SK-N-SH treated with all-trans-retinoic acid at 6 μM for 48 hours (cell line): ENCODE measurements around the gene IDH3G.

Source experiments
- ATAC-seq: fragments of 200-7000 bp; cut with Tn5 transposase; 3 replicates; pipeline ENCODE4 v1.9.1; 2020; ENCODE audit warnings: mild to moderate bottlenecking, moderate library complexity
- ARNTL ChIP-seq: fragments of 450-650 bp; formaldehyde crosslinking; IDR thresholded peaks from 2 replicates; pipeline ENCODE4 v1.5.0; 2020; ENCODE audit warnings: low read depth, mild to moderate bottlenecking, moderate library complexity, borderline replicate concordance
- BACH2 ChIP-seq: fragments of 250-450 bp; sonication (Bioruptor Pico); IDR thresholded peaks from 2 replicates; pipeline ENCODE4 v1.9.0; 2021; ENCODE audit warnings: mild to moderate bottlenecking, borderline replicate concordance
- CSDC2 ChIP-seq: fragments of 250-450 bp; sonication (Bioruptor Pico); IDR thresholded peaks from 2 replicates; pipeline ENCODE4 v1.5.0; 2020; ENCODE audit warnings: mild to moderate bottlenecking, moderate library complexity
- GLIS3 ChIP-seq: fragments of 250-450 bp; sonication (Bioruptor Pico); IDR thresholded peaks from 2 replicates; pipeline ENCODE4 v1.5.0; 2020; ENCODE audit warnings: mild to moderate bottlenecking, moderate library complexity
- ISL1 ChIP-seq: fragments of 250-450 bp; sonication (Bioruptor Pico); IDR thresholded peaks from 2 replicates; pipeline ENCODE4 v2.1.2; 2022; ENCODE audit warnings: mild to moderate bottlenecking, moderate library complexity
- OSR1 ChIP-seq: fragments of 250-450 bp; sonication (Bioruptor Pico); IDR thresholded peaks from 2 replicates; pipeline ENCODE4 v1.8.0; 2022; ENCODE audit warnings: moderate library complexity, mild to moderate bottlenecking, inconsistent platforms
- PPARA ChIP-seq: fragments of 250-450 bp; sonication (Bioruptor Pico); IDR thresholded peaks from 2 replicates; pipeline ENCODE4 v1.5.0; 2020; ENCODE audit warnings: mild to moderate bottlenecking, borderline replicate concordance
- RARB ChIP-seq: fragments of 250-450 bp; sonication (Bioruptor Pico); IDR thresholded peaks from 2 replicates; pipeline ENCODE4 v1.8.0; 2021; ENCODE audit warnings: mild to moderate bottlenecking, moderate library complexity
- SNAI2 ChIP-seq: fragments of 250-450 bp; sonication (Bioruptor Pico); IDR thresholded peaks from 2 replicates; pipeline ENCODE4 v1.5.0; 2020; ENCODE audit warnings: mild to moderate bottlenecking, moderate library complexity
- TCF4 ChIP-seq: fragments of 250-450 bp; sonication (Bioruptor Pico); IDR thresholded peaks from 2 replicates; pipeline ENCODE4 v1.8.0; 2021; ENCODE audit warnings: mild to moderate bottlenecking, moderate library complexity, borderline replicate concordance
- TOX ChIP-seq: fragments of 250-450 bp; sonication (Bioruptor Pico); IDR thresholded peaks from 2 replicates; pipeline ENCODE4 v1.8.0; 2021; ENCODE audit warnings: mild to moderate bottlenecking, moderate library complexity, borderline replicate concordance
- ZC3H10 ChIP-seq: fragments of 250-450 bp; sonication (Bioruptor Pico); IDR thresholded peaks from 2 replicates; pipeline ENCODE4 v1.5.1; 2021; ENCODE audit warnings: mild to moderate bottlenecking, moderate library complexity
- ZFP3 ChIP-seq: fragments of 250-450 bp; sonication (Bioruptor Pico); IDR thresholded peaks from 2 replicates; pipeline ENCODE4 v1.5.0; 2020; ENCODE audit warnings: mild to moderate bottlenecking, moderate library complexity
- ZFP30 ChIP-seq: fragments of 450-650 bp; formaldehyde crosslinking; IDR thresholded peaks from 2 replicates; pipeline ENCODE4 v1.5.0; 2022; ENCODE audit warnings: mild to moderate bottlenecking, moderate library complexity
- ZNF565 ChIP-seq: fragments of 450-650 bp; formaldehyde crosslinking; conservative IDR thresholded peaks from 2 replicates; pipeline ENCODE4 v1.5.0; 2020; ENCODE audit warnings: low read depth, mild to moderate bottlenecking, moderate library complexity
- ZNF70 ChIP-seq: fragments of 450-650 bp; formaldehyde crosslinking; IDR thresholded peaks from 2 replicates; pipeline ENCODE4 v1.5.0; 2020; ENCODE audit warnings: mild to moderate bottlenecking, moderate library complexity
- ZNF8 ChIP-seq: fragments of 450-650 bp; formaldehyde crosslinking; IDR thresholded peaks from 2 replicates; pipeline ENCODE4 v1.5.0; 2020; ENCODE audit warnings: mild to moderate bottlenecking, moderate library complexity
- TF ChIP-seq, protein P1 (sequence below): fragments of 250-450 bp; sonication (Bioruptor Pico); IDR thresholded peaks from 2 replicates; pipeline ENCODE4 v1.5.1; 2020; ENCODE audit warnings: low read depth, mild to moderate bottlenecking, moderate library complexity
- TF ChIP-seq, protein P2 (sequence below): fragments of 250-450 bp; sonication (Bioruptor Pico); IDR thresholded peaks from 2 replicates; pipeline ENCODE4 v1.8.0; 2020; ENCODE audit warnings: mild to moderate bottlenecking, moderate library complexity, borderline replicate concordance
- TF ChIP-seq, protein P3 (sequence below): fragments of 250-450 bp; sonication (Bioruptor Pico); IDR thresholded peaks from 2 replicates; pipeline ENCODE4 v1.8.0; 2021; ENCODE audit warnings: low read depth, mild to moderate bottlenecking, moderate library complexity, borderline replicate concordance
- TF ChIP-seq, protein P4 (sequence below): fragments of 250-450 bp; sonication (Bioruptor Pico); IDR thresholded peaks from 2 replicates; pipeline ENCODE4 v1.5.1; 2021; ENCODE audit warnings: mild to moderate bottlenecking, moderate library complexity
- TF ChIP-seq, protein P5 (sequence below): fragments of 250-450 bp; sonication (Bioruptor Pico); IDR thresholded peaks from 2 replicates; pipeline ENCODE4 v1.5.0; 2020; ENCODE audit warnings: mild to moderate bottlenecking, moderate library complexity

The IDH3G gene

DNA sequence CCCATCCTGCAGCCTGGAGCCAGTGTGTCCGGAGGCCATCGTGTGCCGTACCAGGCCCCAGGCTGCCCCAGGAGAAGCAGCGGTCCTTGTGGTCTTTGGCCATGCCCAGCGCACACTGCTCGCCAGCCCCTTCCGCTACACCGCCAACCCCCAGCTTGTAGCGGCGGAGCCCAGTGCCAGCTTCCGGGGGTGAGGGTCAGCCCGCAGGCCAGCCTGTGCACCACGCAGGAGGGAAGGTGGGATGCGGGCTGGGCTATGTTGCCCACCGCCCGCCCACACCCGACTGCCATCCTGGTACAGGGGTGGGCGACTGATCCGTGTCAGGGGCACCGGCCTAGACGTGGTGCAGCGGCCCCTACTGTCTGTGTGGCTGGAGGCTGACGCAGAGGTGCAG, 21.0 kb downstream of the IDH3G start (continued):
- TF ChIP-seq ZNF565 (CRISPR knock-in tag) = no peak
- TF ChIP-seq RARB (CRISPR knock-in tag) = no peak
- TF ChIP-seq ZFP3 (CRISPR knock-in tag) = no peak
- TF ChIP-seq ZFP30 (CRISPR knock-in tag) = no peak
- no peak for TF ChIP-seq CSDC2 (CRISPR knock-in tag)
- no peak for TF ChIP-seq BACH2 (CRISPR knock-in tag)
- TF ChIP-seq SNAI2 (CRISPR knock-in tag) = no peak
- TF ChIP-seq PPARA (CRISPR knock-in tag) = no peak
- TF ChIP-seq ARNTL (CRISPR knock-in tag) = no peak
- TF ChIP-seq, all 23 proteins: peak for 0

DNA sequence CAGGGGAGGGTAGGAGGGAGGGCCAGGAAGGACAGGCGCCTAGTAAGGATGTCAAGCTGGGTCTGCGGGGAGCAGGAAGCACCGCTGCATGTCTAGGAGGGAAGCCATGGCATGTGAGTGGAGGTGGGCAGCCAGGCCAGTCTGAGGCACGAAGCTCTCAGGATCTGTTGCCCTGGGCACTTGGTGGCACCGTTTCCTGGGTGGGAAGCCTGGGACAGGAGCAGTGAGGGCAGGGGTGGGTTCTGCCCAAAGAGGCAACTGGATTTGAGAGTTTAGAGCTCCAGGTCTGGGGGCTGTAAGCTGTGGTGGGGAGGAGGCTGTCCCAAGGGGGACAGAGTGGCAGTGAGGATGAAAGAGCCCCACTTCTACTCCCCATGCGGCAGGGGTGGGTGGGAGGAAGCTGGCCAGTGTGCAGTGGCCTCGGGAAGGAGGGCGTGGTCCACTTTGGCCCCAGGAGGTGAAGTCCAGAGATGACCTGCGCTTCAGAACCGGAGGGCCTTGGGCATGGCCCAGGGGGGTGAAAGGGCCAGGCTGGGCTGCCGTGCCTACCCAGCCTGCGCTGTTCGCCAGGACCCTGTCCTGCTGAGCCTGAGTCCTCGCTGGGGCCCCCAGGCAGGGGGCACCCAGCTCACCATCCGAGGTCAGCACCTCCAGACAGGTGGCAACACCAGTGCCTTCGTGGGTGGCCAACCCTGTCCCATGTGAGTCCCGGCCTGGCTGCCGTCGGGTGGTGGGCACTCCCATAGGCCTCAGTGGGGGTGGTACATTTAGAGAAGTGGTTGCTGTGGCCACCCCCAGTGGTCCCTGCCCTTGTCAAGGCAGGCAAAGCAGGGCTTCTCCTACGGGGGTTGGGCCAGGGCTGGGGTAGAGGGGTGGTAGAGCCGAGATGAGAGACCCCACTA, 21.6 kb downstream of the IDH3G start:
- TF ChIP-seq ZNF565 (CRISPR knock-in tag) (no peak), ZFP3 (CRISPR knock-in tag) (no peak), GLIS3 (no peak), TCF4 (CRISPR knock-in tag) (no peak), ZNF70 (CRISPR knock-in tag) (no peak), PPARA (CRISPR knock-in tag) (no peak), ZC3H10 (no peak), CSDC2 (CRISPR knock-in tag) (no peak), SNAI2 (CRISPR knock-in tag) (no peak), RARB (CRISPR knock-in tag) (no peak), ISL1 (CRISPR knock-in tag) (no peak), OSR1 (CRISPR knock-in tag) (no peak), ZFP30 (CRISPR knock-in tag) (no peak), ARNTL (CRISPR knock-in tag) (no peak), ZNF8 (CRISPR knock-in tag) (no peak)
- TF ChIP-seq, protein P1, sequence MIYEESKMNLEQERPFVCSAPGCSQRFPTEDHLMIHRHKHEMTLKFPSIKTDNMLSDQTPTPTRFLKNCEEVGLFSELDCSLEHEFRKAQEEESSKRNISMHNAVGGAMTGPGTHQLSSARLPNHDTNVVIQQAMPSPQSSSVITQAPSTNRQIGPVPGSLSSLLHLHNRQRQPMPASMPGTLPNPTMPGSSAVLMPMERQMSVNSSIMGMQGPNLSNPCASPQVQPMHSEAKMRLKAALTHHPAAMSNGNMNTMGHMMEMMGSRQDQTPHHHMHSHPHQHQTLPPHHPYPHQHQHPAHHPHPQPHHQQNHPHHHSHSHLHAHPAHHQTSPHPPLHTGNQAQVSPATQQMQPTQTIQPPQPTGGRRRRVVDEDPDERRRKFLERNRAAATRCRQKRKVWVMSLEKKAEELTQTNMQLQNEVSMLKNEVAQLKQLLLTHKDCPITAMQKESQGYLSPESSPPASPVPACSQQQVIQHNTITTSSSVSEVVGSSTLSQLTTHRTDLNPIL = no peak
- TF ChIP-seq, protein P2, sequence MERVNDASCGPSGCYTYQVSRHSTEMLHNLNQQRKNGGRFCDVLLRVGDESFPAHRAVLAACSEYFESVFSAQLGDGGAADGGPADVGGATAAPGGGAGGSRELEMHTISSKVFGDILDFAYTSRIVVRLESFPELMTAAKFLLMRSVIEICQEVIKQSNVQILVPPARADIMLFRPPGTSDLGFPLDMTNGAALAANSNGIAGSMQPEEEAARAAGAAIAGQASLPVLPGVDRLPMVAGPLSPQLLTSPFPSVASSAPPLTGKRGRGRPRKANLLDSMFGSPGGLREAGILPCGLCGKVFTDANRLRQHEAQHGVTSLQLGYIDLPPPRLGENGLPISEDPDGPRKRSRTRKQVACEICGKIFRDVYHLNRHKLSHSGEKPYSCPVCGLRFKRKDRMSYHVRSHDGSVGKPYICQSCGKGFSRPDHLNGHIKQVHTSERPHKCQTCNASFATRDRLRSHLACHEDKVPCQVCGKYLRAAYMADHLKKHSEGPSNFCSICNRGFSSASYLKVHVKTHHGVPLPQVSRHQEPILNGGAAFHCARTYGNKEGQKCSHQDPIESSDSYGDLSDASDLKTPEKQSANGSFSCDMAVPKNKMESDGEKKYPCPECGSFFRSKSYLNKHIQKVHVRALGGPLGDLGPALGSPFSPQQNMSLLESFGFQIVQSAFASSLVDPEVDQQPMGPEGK (CRISPR knock-in tag) = no peak
- TF ChIP-seq, protein P3, sequence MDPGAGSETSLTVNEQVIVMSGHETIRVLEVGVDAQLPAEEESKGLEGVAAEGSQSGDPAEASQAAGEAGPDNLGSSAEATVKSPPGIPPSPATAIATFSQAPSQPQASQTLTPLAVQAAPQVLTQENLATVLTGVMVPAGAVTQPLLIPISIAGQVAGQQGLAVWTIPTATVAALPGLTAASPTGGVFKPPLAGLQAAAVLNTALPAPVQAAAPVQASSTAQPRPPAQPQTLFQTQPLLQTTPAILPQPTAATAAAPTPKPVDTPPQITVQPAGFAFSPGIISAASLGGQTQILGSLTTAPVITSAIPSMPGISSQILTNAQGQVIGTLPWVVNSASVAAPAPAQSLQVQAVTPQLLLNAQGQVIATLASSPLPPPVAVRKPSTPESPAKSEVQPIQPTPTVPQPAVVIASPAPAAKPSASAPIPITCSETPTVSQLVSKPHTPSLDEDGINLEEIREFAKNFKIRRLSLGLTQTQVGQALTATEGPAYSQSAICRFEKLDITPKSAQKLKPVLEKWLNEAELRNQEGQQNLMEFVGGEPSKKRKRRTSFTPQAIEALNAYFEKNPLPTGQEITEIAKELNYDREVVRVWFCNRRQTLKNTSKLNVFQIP (CRISPR knock-in tag) = no peak
- no peak for ATAC-seq

DNA sequence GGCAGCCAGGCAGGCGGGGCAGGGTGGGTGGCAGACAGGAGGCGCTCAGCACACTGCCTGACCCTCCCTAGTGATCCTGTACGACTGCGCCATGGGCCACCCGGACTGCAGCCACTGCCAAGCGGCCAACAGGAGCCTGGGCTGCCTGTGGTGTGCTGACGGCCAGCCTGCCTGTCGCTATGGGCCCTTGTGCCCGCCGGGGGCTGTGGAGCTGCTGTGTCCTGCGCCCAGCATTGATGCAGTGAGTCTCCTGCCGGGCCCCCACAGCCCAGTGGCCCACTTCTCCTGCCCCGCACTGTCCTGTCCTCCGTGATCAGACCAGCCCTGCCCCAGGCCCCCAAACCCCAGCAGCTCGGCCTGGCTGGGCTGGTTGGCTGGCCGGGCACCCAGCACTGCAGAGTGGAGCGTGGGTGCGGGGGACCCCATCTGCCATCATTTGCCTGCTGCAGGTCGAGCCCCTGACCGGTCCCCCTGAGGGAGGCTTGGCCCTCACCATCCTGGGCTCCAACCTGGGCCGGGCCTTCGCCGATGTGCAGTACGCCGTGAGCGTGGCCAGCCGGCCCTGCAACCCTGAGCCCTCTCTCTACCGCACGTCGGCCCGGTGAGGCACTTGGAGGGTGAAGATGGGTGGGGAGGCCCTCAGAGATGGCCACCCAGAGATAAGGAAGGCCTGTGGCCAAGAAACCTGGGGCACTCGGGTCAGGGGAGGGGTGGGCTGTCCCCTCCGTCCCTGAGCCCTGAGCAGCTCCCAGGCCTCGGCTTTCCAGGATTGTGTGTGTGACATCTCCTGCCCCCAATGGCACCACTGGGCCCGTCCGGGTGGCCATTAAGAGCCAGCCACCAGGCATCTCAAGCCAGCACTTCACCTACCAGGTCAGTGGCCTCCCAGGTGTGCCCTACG, 22.5 kb downstream of the IDH3G start:
- TF ChIP-seq GLIS3 (no peak), ZNF70 (CRISPR knock-in tag) (no peak), ZNF8 (CRISPR knock-in tag) (no peak), CSDC2 (CRISPR knock-in tag) (no peak), ZFP30 (CRISPR knock-in tag) (no peak), ZNF565 (CRISPR knock-in tag) (no peak), SNAI2 (CRISPR knock-in tag) (no peak), PPARA (CRISPR knock-in tag) (no peak), TCF4 (CRISPR knock-in tag) (no peak), TOX (CRISPR knock-in tag) (no peak)
- TF ChIP-seq, protein P3 (CRISPR knock-in tag) = no peak
- TF ChIP-seq, protein P4, sequence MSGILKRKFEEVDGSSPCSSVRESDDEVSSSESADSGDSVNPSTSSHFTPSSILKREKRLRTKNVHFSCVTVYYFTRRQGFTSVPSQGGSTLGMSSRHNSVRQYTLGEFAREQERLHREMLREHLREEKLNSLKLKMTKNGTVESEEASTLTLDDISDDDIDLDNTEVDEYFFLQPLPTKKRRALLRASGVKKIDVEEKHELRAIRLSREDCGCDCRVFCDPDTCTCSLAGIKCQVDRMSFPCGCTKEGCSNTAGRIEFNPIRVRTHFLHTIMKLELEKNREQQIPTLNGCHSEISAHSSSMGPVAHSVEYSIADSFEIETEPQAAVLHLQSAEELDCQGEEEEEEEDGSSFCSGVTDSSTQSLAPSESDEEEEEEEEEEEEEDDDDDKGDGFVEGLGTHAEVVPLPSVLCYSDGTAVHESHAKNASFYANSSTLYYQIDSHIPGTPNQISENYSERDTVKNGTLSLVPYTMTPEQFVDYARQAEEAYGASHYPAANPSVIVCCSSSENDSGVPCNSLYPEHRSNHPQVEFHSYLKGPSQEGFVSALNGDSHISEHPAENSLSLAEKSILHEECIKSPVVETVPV (CRISPR knock-in tag) = no peak
- TF ChIP-seq, protein P5, sequence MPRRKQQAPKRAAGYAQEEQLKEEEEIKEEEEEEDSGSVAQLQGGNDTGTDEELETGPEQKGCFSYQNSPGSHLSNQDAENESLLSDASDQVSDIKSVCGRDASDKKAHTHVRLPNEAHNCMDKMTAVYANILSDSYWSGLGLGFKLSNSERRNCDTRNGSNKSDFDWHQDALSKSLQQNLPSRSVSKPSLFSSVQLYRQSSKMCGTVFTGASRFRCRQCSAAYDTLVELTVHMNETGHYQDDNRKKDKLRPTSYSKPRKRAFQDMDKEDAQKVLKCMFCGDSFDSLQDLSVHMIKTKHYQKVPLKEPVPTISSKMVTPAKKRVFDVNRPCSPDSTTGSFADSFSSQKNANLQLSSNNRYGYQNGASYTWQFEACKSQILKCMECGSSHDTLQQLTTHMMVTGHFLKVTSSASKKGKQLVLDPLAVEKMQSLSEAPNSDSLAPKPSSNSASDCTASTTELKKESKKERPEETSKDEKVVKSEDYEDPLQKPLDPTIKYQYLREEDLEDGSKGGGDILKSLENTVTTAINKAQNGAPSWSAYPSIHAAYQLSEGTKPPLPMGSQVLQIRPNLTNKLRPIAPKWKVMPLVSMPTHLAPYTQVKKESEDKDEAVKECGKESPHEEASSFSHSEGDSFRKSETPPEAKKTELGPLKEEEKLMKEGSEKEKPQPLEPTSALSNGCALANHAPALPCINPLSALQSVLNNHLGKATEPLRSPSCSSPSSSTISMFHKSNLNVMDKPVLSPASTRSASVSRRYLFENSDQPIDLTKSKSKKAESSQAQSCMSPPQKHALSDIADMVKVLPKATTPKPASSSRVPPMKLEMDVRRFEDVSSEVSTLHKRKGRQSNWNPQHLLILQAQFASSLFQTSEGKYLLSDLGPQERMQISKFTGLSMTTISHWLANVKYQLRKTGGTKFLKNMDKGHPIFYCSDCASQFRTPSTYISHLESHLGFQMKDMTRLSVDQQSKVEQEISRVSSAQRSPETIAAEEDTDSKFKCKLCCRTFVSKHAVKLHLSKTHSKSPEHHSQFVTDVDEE (CRISPR knock-in tag) = no peak
- ATAC-seq = no peak
